Sigmoid colon (tissue), 7 donors: ENCODE measurements around the gene KANK4. TPM values are rescaled to one million over a fixed set of nuclear protein-coding genes. Genes with fewer than 3 reads are reported as not detected.

ENCODE experiments used
- DNase-seq: peaks from one replicate; pipeline ENCODE4 v3.0.0-alpha.2; 2019
- H3K27ac ChIP-seq, 4 donors: fragments of 200-600 bp; sonication (generic); one replicate each; pipeline ENCODE4 v1.5.1; 2016 to 2019; ENCODE audit warnings: mild to moderate bottlenecking in 1 of 4
- H3K27me3 ChIP-seq, 3 donors: fragments of 200-600 bp; sonication (generic); one replicate each; pipeline ENCODE4 v1.5.1; 2019; ENCODE audit warnings: mild to moderate bottlenecking in 1 of 3
- H3K36me3 ChIP-seq, 4 donors: fragments of 200-600 bp; sonication (generic); one replicate each; pipeline ENCODE4 v1.5.1; 2016 to 2019
- H3K4me1 ChIP-seq, 4 donors: fragments of 200-600 bp; sonication (generic); one replicate each; pipeline ENCODE4 v1.5.1; 2017 to 2019
- H3K4me3 ChIP-seq, 4 donors: fragments of 200-600 bp; sonication (generic); one replicate each; pipeline ENCODE4 v1.5.1; 2017 to 2019; ENCODE audit warnings: mild to moderate bottlenecking in 2 of 4, moderate library complexity in 1 of 4
- H3K9me3 ChIP-seq, 4 donors: fragments of 200-600 bp in 3 of 4; sonication (generic) in 3 of 4; one replicate each; pipeline versions ENCODE4 v1.5.1 to v1.6.1; 2013 to 2019
- EP300 ChIP-seq, 4 donors: sonication (generic); formaldehyde crosslinking; IDR thresholded peaks; one replicate each; pipeline ENCODE4 v1.6.1; 2017; ENCODE audit warnings: antibody characterized with exemption in 4 of 4
- POLR2A ChIP-seq, 2 donors: fragments of 450-650 bp; IDR thresholded peaks; one replicate each; pipeline ENCODE4 v1.6.1; 2016; ENCODE audit warnings: antibody characterized with exemption in 2 of 2, mild to moderate bottlenecking in 2 of 2, moderate library complexity in 2 of 2
- POLR2AphosphoS5 ChIP-seq, 4 donors: sonication (generic); formaldehyde crosslinking; IDR thresholded peaks; one replicate each; pipeline ENCODE4 v1.6.1; 2017; ENCODE audit warnings: antibody characterized with exemption in 4 of 4
- WGBS, 2 donors: extraction: QIAGEN DNeasy Blood & Tissue Kit; methylation state at CpG; one replicate each; pipeline ENCODE4 v1.1.7; 2013; 5-methylcytosine and 5-hydroxymethylcytosine counted together
- intact Hi-C: fragments of 100-400 bp; cut with DNase I; formaldehyde crosslinking; loops from one replicate; pipeline ENCODE4 v1.15.1; 2023
- polyA plus RNA-seq, 3 donors: library from polyadenylated mRNA; stranded (reverse); fragments of 200-250 nt; gene quantifications; one replicate each; pipeline ENCODE4 v1.2.3, GENCODE V29; 2013
- total RNA-seq, 4 donors: library from RNA; depleted of rRNA; stranded (reverse); fragments of >200 nt; gene quantifications; one replicate each; pipeline ENCODE4 v1.1.0, GENCODE V29; 2016
- TF ChIP-seq, protein P1 (sequence below), 4 experiments: fragments of 450-650 bp in 3 of 4; fragments of 200-600 bp in 1 of 4; IDR thresholded peaks; one replicate each; pipeline ENCODE4 v1.5.1; 2016 to 2019; ENCODE audit warnings: antibody characterized with exemption in 4 of 4, mild to moderate bottlenecking in 3 of 4, moderate library complexity in 2 of 4
- donor health status: healthy with polysubstance abuse.
- donor health status: Bipolar disorder and iron deficiency.
- donor health status: healthy.

KANK4 gene
- total and polyA plus RNA-seq, 7 donors = 0.60 to 2.4 (median 1.6) TPM; not detected in 1

DNA sequence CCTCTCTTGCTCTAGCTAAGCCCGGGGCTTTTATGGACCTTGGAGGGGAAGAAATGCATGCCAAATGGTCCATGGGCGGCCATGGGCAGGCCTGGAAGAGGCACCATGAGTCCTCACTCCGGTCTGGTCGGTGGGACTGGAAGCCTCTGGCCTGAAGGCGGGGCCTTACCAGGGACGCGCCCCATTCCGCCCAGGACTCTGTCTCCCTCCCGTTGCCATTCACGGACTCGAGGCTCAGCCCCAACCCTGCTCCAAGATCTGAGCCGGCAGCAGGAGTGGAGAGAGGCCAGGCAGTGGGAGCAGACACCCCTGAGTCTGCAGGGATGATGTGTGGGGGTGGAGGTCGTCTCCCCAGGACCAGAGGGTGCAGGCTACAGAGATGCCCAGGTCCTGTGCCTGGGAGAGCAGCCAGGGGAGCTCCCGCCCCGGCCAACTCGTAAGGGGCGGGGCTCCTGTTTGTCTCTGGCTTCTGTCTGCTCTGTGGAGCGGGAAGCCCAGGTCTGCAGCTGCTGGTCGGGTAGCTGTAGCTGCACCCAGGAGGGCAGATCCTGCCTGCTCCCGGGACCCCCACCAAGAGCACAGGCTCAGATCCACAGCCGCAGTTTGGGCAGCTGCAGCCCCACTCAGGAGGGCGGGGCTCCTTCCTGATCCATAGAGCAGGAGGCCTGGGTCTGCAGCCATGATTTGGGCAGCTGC lies 8.3 kb upstream of the KANK4 start:
- no peak for DNase-seq
- Histone ChIP-seq H3K27ac (no peak overlapping the region), H3K36me3 (no peaks in the 10 kb centered on the region), H3K4me1 (peaks cover 0 to 10% (median 4%) of the 10 kb centered on the region in 4 donors), H3K4me3 (no peak overlapping the region), H3K9me3 (no peaks in the 10 kb centered on the region), H3K27me3 (no peaks in the 10 kb centered on the region)
- intact Hi-C loops = no loop called here
- WGBS, 2 donors = 32 to 71% methylated on average over 22 of the region's 22 CpGs
- TF ChIP-seq POLR2A (IDR thresholded peaks at IDR 0.05) (no peak), EP300 (IDR thresholded peaks at IDR 0.05) (no peak), POLR2AphosphoS5 (IDR thresholded peaks at IDR 0.05) (no peak)
- TF ChIP-seq, protein P1, sequence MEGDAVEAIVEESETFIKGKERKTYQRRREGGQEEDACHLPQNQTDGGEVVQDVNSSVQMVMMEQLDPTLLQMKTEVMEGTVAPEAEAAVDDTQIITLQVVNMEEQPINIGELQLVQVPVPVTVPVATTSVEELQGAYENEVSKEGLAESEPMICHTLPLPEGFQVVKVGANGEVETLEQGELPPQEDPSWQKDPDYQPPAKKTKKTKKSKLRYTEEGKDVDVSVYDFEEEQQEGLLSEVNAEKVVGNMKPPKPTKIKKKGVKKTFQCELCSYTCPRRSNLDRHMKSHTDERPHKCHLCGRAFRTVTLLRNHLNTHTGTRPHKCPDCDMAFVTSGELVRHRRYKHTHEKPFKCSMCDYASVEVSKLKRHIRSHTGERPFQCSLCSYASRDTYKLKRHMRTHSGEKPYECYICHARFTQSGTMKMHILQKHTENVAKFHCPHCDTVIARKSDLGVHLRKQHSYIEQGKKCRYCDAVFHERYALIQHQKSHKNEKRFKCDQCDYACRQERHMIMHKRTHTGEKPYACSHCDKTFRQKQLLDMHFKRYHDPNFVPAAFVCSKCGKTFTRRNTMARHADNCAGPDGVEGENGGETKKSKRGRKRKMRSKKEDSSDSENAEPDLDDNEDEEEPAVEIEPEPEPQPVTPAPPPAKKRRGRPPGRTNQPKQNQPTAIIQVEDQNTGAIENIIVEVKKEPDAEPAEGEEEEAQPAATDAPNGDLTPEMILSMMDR (IDR thresholded peaks at IDR 0.05) = no peak

DNA sequence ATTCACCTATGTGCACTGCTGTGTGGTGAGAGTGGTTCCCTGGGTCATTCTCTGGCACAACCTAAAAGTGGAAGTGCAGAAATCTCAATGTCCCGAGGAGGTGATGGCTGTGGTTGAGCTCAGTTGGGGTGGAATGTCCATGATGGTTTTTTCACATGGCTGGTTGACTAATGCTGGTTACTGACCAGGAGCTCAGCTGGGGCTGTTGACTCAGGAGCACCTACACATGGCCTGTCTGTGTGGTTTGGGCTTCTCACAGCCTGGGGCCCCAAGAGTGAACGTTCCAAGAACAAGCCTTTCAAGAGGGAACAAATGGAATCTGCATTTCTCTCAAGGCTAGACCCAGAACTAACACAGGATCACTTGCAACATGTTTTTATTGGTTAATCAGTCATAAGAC lies 6.4 kb upstream of the KANK4 start:
- 83 to 87% methylated on average over 2 of the region's 2 CpGs for WGBS, 2 donors
- peaks cover 0 to 10% (median 4%) of the 10 kb centered on the region in 4 donors for H3K4me1 ChIP-seq
- H3K9me3 ChIP-seq = no peaks in the 10 kb centered on the region
- intact Hi-C loops = no loop called here
- TF ChIP-seq POLR2A (IDR thresholded peaks at IDR 0.05) (no peak), EP300 (IDR thresholded peaks at IDR 0.05) (no peak), POLR2AphosphoS5 (IDR thresholded peaks at IDR 0.05) (no peak)
- TF ChIP-seq, protein P1 (IDR thresholded peaks at IDR 0.05) = no peak
- no peaks in the 10 kb centered on the region for H3K27me3 ChIP-seq
- H3K27ac ChIP-seq = no peak overlapping the region
- no peaks in the 10 kb centered on the region for H3K36me3 ChIP-seq
- DNase-seq = no peak
- H3K4me3 ChIP-seq = no peak overlapping the region

DNA sequence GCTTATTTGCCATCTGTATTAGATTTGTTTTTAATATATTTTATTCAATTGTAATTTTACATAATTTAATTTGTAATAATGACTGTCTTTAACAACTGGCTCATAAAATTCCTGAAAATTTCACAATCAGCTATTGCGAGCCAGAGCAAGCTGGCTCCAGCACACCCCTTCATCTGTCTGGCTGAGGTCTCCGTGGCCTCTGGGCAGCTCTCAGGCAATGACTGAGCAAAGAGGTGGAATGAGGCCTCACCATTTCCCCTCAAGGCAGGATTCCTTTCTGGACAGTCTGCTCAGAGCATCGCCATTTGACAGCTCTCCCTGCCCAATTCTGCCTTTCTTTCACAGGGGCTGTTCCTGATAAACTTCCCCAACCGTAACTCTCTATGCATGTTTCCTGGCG lies 5.8 kb upstream of the KANK4 start:
- no peak overlapping the region for H3K27ac ChIP-seq
- DNase-seq = no peak
- intact Hi-C loops = no loop called here
- no peak overlapping the region for H3K4me3 ChIP-seq
- H3K4me1 ChIP-seq = peaks cover 0 to 10% (median 4%) of the 10 kb centered on the region in 4 donors
- no peaks in the 10 kb centered on the region for H3K36me3 ChIP-seq
- WGBS, 2 donors = 82 to 91% methylated on average over 5 of the region's 5 CpGs
- H3K9me3 ChIP-seq = no peaks in the 10 kb centered on the region
- TF ChIP-seq EP300 (IDR thresholded peaks at IDR 0.05) (no peak), POLR2AphosphoS5 (IDR thresholded peaks at IDR 0.05) (no peak), POLR2A (IDR thresholded peaks at IDR 0.05) (no peak)
- TF ChIP-seq, protein P1 (IDR thresholded peaks at IDR 0.05) = no peak
- H3K27me3 ChIP-seq = peaks cover 0 to 3% (median 0%) of the 10 kb centered on the region in 3 donors

DNA sequence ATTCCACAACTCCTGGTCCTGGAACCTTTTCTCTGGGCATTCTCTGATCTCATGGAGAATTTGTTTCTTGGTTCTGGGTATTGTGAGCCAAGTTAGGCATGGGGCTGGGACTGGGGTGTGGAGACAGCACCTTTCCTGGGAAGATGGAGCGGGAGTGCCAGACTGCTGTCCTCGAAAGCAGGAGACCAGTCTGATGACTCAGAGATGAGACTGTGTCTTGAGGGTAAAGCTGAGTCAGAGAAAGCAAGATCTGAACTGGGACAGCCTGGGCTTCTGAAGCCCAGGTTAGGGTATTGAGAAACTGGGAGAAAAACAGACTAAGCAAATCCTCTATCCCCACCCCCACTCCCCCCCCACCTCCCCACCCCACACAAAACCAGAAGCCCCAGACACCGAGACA lies 2.2 kb upstream of the KANK4 start:
- H3K4me3 ChIP-seq = no peak overlapping the region
- DNase-seq = no peak
- peaks cover 3 to 28% (median 13%) of the 10 kb centered on the region in 3 donors for H3K27me3 ChIP-seq
- no peaks in the 10 kb centered on the region for H3K9me3 ChIP-seq
- intact Hi-C loops = no loop called here
- TF ChIP-seq EP300 (IDR thresholded peaks at IDR 0.05) (no peak), POLR2AphosphoS5 (IDR thresholded peaks at IDR 0.05) (no peak), POLR2A (IDR thresholded peaks at IDR 0.05) (no peak)
- TF ChIP-seq, protein P1 (IDR thresholded peaks at IDR 0.05) = no peak
- no peak overlapping the region for H3K27ac ChIP-seq
- H3K36me3 ChIP-seq = no peaks in the 10 kb centered on the region
- 74 to 79% methylated on average over 3 of the region's 3 CpGs for WGBS, 2 donors
- peaks cover 0 to 12% (median 9%) of the 10 kb centered on the region in 4 donors for H3K4me1 ChIP-seq
